Stomach (tissue), 9 donors: Measurements from ENCODE around the gene DZIP3. TPM values are rescaled to one million over a fixed set of nuclear protein-coding genes. Genes with fewer than 3 reads are reported as not detected.

Experiments used
- DNase-seq, 2 donors: peaks; one replicate each; pipeline versions ENCODE4 v3.0.0 to v3.0.0-alpha.2; 2013 to 2019
- H3K27ac ChIP-seq, 5 donors: fragments of 200-600 bp in 4 of 5; sonication (generic) in 4 of 5; one replicate each; pipeline ENCODE4 v1.5.1; 2013 to 2019; ENCODE audit warnings: mild to moderate bottlenecking in 1 of 5, moderate library complexity in 1 of 5
- H3K27me3 ChIP-seq, 3 donors: fragments of 200-600 bp; sonication (generic); one replicate each; pipeline ENCODE4 v1.5.1; 2017 to 2019; ENCODE audit warnings: mixed run types in 1 of 3
- H3K36me3 ChIP-seq, 4 donors: fragments of 200-600 bp; sonication (generic); 1 replicate in 3 of 4; 2 replicates in 1 of 4; pipeline ENCODE4 v1.5.1; 2016 to 2019
- H3K4me1 ChIP-seq, 4 donors: fragments of 200-600 bp; sonication (generic); one replicate each; pipeline ENCODE4 v1.5.1; 2016 to 2019
- H3K4me3 ChIP-seq, 4 donors: fragments of 200-600 bp; sonication (generic) in 3 of 4; one replicate each; pipeline ENCODE4 v1.5.1; 2016 to 2019; ENCODE audit warnings: mild to moderate bottlenecking in 1 of 4
- H3K9me3 ChIP-seq, 4 donors: fragments of 200-600 bp; sonication (generic); one replicate each; pipeline ENCODE4 v1.5.1; 2016 to 2019
- CTCF ChIP-seq, 7 experiments: fragments of 450-650 bp in 4 of 7; fragments of 200-600 bp in 3 of 7; sonication (generic) in 3 of 7; IDR thresholded peaks; one replicate each; pipeline ENCODE4 v1.5.1; 2016 to 2019; ENCODE audit warnings: antibody characterized with exemption in 7 of 7, control low read depth in 2 of 7, mild to moderate bottlenecking in 1 of 7
- EP300 ChIP-seq: sonication (generic); formaldehyde crosslinking; IDR thresholded peaks from one replicate; pipeline ENCODE4 v1.6.1; 2017; ENCODE audit warnings: antibody characterized with exemption
- POLR2A ChIP-seq, 4 donors: fragments of 450-650 bp; IDR thresholded peaks; one replicate each; pipeline ENCODE4 v1.6.1; 2016; ENCODE audit warnings: antibody characterized with exemption in 4 of 4, control low read depth in 2 of 4, mild to moderate bottlenecking in 1 of 4, moderate library complexity in 1 of 4
- POLR2AphosphoS5 ChIP-seq, 3 donors: sonication (generic); formaldehyde crosslinking; IDR thresholded peaks; one replicate each; pipeline ENCODE4 v1.6.1; 2016; ENCODE audit warnings: antibody characterized with exemption in 3 of 3
- WGBS, 5 donors: extraction: QIAGEN DNeasy Blood & Tissue Kit in 3 of 5; methylation state at CpG; one replicate each; pipeline versions ENCODE4 v1.1.5 to v1.1.7; 2013 to 2018; 5-methylcytosine and 5-hydroxymethylcytosine counted together
- intact Hi-C: fragments of 100-400 bp; cut with DNase I; formaldehyde crosslinking; loops from one replicate; pipeline ENCODE4 v1.15.1; 2023; ENCODE audit warnings: low total_unique reads
- polyA plus RNA-seq, 3 donors: library from polyadenylated mRNA; stranded (reverse); fragments of 200-250 nt; gene quantifications; one replicate each; pipeline ENCODE4 v1.2.3, GENCODE V29; 2013
- total RNA-seq, 5 donors: library from RNA; depleted of rRNA; stranded (reverse); fragments of >200 nt; gene quantifications; one replicate each; pipeline versions ENCODE4 v1.1.0 to v1.2.3, GENCODE V29; 2014 to 2016
- donor health status: healthy with polysubstance abuse.
- donor health status: Bipolar disorder and iron deficiency.
- donor health status: healthy.

DZIP3 gene
- total and polyA plus RNA-seq, 8 donors, result 1.2 to 28.6 (median 4.2) TPM

DNA sequence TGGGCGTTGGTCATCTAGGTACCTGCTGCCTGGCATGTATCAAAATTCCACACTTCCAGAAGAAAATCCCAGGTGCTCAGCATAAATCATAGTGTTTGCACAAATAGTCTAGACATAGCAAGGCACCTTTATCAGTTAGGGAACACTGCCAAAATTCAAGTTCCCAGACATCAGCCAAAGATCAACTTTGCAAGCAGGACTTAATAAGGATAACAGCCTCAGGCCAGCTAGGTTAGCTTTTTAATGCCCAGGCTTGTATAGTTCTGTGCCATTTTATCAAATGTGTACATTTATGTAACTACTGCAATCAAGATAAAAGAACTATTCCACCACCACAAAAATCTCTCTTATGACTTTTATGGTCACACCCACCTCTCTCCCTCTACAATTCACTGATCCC is 30.7 kb downstream of the DZIP3 start:
- no peaks in the 10 kb centered on the region for H3K27me3 ChIP-seq
- peaks cover 0 to 10% (median 3%) of the 10 kb centered on the region in 4 donors for H3K4me1 ChIP-seq
- peak in 1 of 2 donors; percentile 50 for DNase-seq
- H3K27ac ChIP-seq, result no peak overlapping the region
- 27 to 69% (median 45%) methylated on average over 1 of the region's 1 CpG for WGBS, 5 donors
- H3K4me3 ChIP-seq, result no peak overlapping the region
- intact Hi-C loops, result no loop called here
- no peak for TF ChIP-seq POLR2AphosphoS5 (IDR thresholded peaks at IDR 0.05)
- TF ChIP-seq CTCF (IDR thresholded peaks at IDR 0.05), result no peak
- TF ChIP-seq EP300, result no peak
- no peak for TF ChIP-seq POLR2A (IDR thresholded peaks at IDR 0.05)
- peaks cover 0 to 23% (median 9%) of the 10 kb centered on the region in 4 donors for H3K36me3 ChIP-seq
- no peaks in the 10 kb centered on the region for H3K9me3 ChIP-seq

- Histone ChIP-seq H3K27ac (no peak overlapping the region), H3K27me3 (no peaks in the 10 kb centered on the region), H3K4me3 (no peak overlapping the region), H3K9me3 (no peaks in the 10 kb centered on the region), H3K4me1 (peaks cover 0 to 10% (median 3%) of the 10 kb centered on the region in 4 donors), H3K36me3 (peaks cover 0 to 40% (median 12%) of the 10 kb centered on the region in 4 donors)
- no peak for DNase-seq
- no peak for TF ChIP-seq EP300
- no peak for TF ChIP-seq POLR2AphosphoS5 (IDR thresholded peaks at IDR 0.05)
- no peak for TF ChIP-seq POLR2A (IDR thresholded peaks at IDR 0.05)
- TF ChIP-seq CTCF (IDR thresholded peaks at IDR 0.05), result no peak
- WGBS, 5 donors, result 61 to 74% (median 67%) methylated on average over 3 of the region's 3 CpGs
- intact Hi-C loops, result no loop called here
Observed at GRCh38 chr3:108623504-108623903, 34.0 kb downstream of the DZIP3 start.

DNA sequence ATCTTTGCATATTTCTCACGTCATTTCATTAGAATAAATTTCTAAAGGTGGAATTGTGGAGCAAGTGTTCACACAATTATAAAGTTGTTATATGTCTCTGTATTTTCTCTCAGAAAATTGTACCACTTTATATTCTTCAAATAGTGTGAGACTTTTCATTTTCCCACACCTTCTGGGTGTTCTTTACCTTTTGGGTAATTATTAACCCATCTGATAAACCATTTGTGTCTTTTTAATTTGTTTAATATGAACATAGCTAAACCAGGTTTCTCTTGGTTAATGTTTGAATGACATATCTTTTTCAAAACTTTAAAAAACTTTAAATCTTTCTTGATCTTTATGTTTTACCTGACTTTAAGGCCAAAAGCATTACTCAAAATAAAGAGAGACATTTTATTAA is 40.5 kb downstream of the DZIP3 start:
- DNase-seq, result peak in 1 of 2 donors; percentile 16
- Histone ChIP-seq H3K36me3 (peaks cover 0 to 35% (median 6%) of the 10 kb centered on the region in 4 donors), H3K4me3 (no peak overlapping the region), H3K27me3 (no peaks in the 10 kb centered on the region), H3K27ac (no peak overlapping the region), H3K9me3 (no peaks in the 10 kb centered on the region), H3K4me1 (no peaks in the 10 kb centered on the region)
- TF ChIP-seq POLR2A (IDR thresholded peaks at IDR 0.05), result no peak
- no peak for TF ChIP-seq POLR2AphosphoS5 (IDR thresholded peaks at IDR 0.05)
- TF ChIP-seq CTCF (IDR thresholded peaks at IDR 0.05), result no peak
- TF ChIP-seq EP300, result no peak
- 38 to 70% (median 51%) methylated on average over 1 of the region's 1 CpG for WGBS, 5 donors
- intact Hi-C loops, result no loop called here

GRCh38 chr3:108642526-108642925 is 53.0 kb downstream of the DZIP3 start:
- H3K36me3 ChIP-seq, result peaks cover 0 to 41% (median 17%) of the 10 kb centered on the region in 4 donors
- H3K4me1 ChIP-seq, result no peaks in the 10 kb centered on the region
- WGBS, 5 donors, result 88 to 97% (median 94%) methylated on average over 3 of the region's 3 CpGs
- H3K27ac ChIP-seq, result no peak overlapping the region
- H3K9me3 ChIP-seq, result no peaks in the 10 kb centered on the region
- TF ChIP-seq POLR2A (IDR thresholded peaks at IDR 0.05), result no peak
- no peak for TF ChIP-seq POLR2AphosphoS5 (IDR thresholded peaks at IDR 0.05)
- no peak for TF ChIP-seq CTCF (IDR thresholded peaks at IDR 0.05)
- TF ChIP-seq EP300, result no peak
- no peak for DNase-seq
- intact Hi-C loops, result no loop called here
- no peaks in the 10 kb centered on the region for H3K27me3 ChIP-seq
- H3K4me3 ChIP-seq, result no peak overlapping the region
